Measurements from ENCODE around the gene C10orf95. TPM values are rescaled to one million over a fixed set of nuclear protein-coding genes. Genes with fewer than 3 reads are reported as not detected.

C10orf95 gene
- total and polyA plus RNA-seq, 2 of the 13 experiments (the other 11 are each of a cell fraction or from before 2014, with no cell fraction given): 0.05 to 0.07 TPM

GRCh38 chr10:102499356-102499755, 48.0 kb upstream of the C10orf95 start (continued):
- TF ChIP-seq ATF2 (CRISPR knock-in tag; IDR thresholded peaks at IDR 0.05): no peak
- no peak for TF ChIP-seq GABPB1 (CRISPR knock-in tag; IDR thresholded peaks at IDR 0.05)
- TF ChIP-seq ZNF329 (CRISPR knock-in tag; IDR thresholded peaks at IDR 0.05; ENCODE audit: low read depth): no peak
- no peak for TF ChIP-seq ZNF841 (CRISPR knock-in tag; IDR thresholded peaks at IDR 0.05; ENCODE audit: borderline replicate concordance)
- no peak for TF ChIP-seq RFX3 (CRISPR knock-in tag; IDR thresholded peaks at IDR 0.05)
- no peak for TF ChIP-seq POLR2G (IDR thresholded peaks at IDR 0.05; ENCODE audit: low read depth, low read length)
- no peak for TF ChIP-seq ZBTB25 (CRISPR knock-in tag; IDR thresholded peaks at IDR 0.05)
- no peak for TF ChIP-seq PHB2 (IDR thresholded peaks at IDR 0.05; ENCODE audit: partially characterized antibody)

GRCh38 chr10:102497545-102497944, 46.2 kb upstream of the C10orf95 start:
- ChIA-PET POLR2A (no interaction called here), CTCF (ENCODE audit: low intra/inter-chr PET ratio, low total read pairs) (no interaction called here)
- DNase-seq (ENCODE audit: low spot score): no peak
- no peak for ATAC-seq
- BruUV-seq (replicated peaks): no TSS peak
- Histone ChIP-seq H3K9ac (ENCODE audit: insufficient read depth, low read depth, low read length) (no peak overlapping the region), H3K4me1 (ENCODE audit: insufficient read depth, low read length) (peaks cover 43% of the 10 kb centered on the region), H2AFZ (ENCODE audit: low read length) (no peak overlapping the region), H3K27ac (ENCODE audit: extremely low read length, insufficient read depth, low read length) (no peak overlapping the region), H4K20me1 (ENCODE audit: insufficient read depth, low read length) (no peaks in the 10 kb centered on the region; the same call in none of the 2 replicates), H3K4me3 (replicated peaks in 1 of 3; ENCODE audit: insufficient read depth in 1 of 3, low read depth in 2 of 3, low read length in 3 of 3) (no peak overlapping the region), H3K9me3 (ENCODE audit: low read length) (no peaks in the 10 kb centered on the region), H3K4me2 (ENCODE audit: low read depth, low read length) (no peak overlapping the region), H3K36me3 (replicated peaks in 1 of 2; ENCODE audit: control insufficient read depth in 1 of 2, insufficient read depth in 2 of 2, low read length in 2 of 2) (peaks cover 0 to 2% of the 10 kb centered on the region in 2 experiments; a peak in 2 of 5 replicates), H3K27me3 (ENCODE audit: control insufficient read depth in 1 of 2, insufficient read depth in 2 of 2, low read length in 2 of 2) (no peaks in the 10 kb centered on the region; a peak in 1 of 5 replicates), H3K79me2 (ENCODE audit: insufficient read depth, low read length) (peaks cover 75% of the 10 kb centered on the region)
- TF ChIP-seq NR2C2 (CRISPR knock-in tag; IDR thresholded peaks at IDR 0.05; ENCODE audit: borderline replicate concordance) (no peak), ZNF121 (CRISPR knock-in tag; IDR thresholded peaks at IDR 0.05) (peak; percentile 60; the same call in 1 of the 2 replicates)
- no peak for FAIRE-seq
- in situ Hi-C loops (cut with HindIII; ENCODE audit: extremely low pct_ligation_motif_present, low pct_unique_long_range_greater_than_20kb): no loop called here
- 100% methylated on average over 1 of the region's 1 CpG for WGBS (ENCODE audit: low lambda C conversion rate)
- intact Hi-C loops (cut with micrococcal nuclease; ENCODE audit: unreplicated experiment): no loop called here
